ENCODE measurements around the gene MPC1. TPM values are rescaled to one million over a fixed set of nuclear protein-coding genes. Genes with fewer than 3 reads are reported as not detected.

The MPC1 gene
- total RNA-seq, 1 donor from 2014 or later, result 23.8 TPM

DNA sequence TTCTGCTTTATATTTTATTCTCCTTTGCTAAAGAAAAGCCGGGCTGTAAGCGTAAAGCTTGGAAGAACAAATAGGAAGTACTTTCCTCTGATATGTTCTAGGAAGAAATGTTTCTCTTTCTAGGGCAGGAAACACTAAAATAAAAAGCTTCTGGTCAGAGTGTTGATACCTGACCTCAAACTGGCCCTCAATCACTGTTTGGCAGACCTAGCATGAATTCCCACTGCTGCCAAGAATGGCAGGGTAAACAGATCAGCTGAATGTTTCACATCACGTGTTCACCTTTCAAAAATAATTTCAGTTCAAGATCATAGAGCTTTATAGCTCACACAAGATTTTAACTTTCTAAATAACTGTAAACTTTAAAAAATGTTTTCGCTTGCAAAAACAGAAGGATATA is 2.9 kb downstream of the MPC1 start:
- H3K9me3 ChIP-seq, result no peaks in the 10 kb centered on the region
- H3K4me1 ChIP-seq, result peaks cover 0 to 18% of the 10 kb centered on the region in 2 donors
- H3K27ac ChIP-seq, result peak overlapping the region; percentile 3 to 62
- TF ChIP-seq, protein P1, sequence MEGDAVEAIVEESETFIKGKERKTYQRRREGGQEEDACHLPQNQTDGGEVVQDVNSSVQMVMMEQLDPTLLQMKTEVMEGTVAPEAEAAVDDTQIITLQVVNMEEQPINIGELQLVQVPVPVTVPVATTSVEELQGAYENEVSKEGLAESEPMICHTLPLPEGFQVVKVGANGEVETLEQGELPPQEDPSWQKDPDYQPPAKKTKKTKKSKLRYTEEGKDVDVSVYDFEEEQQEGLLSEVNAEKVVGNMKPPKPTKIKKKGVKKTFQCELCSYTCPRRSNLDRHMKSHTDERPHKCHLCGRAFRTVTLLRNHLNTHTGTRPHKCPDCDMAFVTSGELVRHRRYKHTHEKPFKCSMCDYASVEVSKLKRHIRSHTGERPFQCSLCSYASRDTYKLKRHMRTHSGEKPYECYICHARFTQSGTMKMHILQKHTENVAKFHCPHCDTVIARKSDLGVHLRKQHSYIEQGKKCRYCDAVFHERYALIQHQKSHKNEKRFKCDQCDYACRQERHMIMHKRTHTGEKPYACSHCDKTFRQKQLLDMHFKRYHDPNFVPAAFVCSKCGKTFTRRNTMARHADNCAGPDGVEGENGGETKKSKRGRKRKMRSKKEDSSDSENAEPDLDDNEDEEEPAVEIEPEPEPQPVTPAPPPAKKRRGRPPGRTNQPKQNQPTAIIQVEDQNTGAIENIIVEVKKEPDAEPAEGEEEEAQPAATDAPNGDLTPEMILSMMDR (IDR thresholded peaks at IDR 0.05), result no peak
- H3K4me3 ChIP-seq, result peak overlapping the region in 1 of 2 donors; percentile 19
- intact Hi-C loops (cut with DNase I), result loop anchor here (10.0 kb wide), 2 partner anchors 375 to 575 kb away; partner anchors contain the start of gene RNASET2
- no peaks in the 10 kb centered on the region for H3K27me3 ChIP-seq
- H3K36me3 ChIP-seq, result no peaks in the 10 kb centered on the region
- no peak for DNase-seq (ENCODE audit: low spot score in 2 of 2)

DNA sequence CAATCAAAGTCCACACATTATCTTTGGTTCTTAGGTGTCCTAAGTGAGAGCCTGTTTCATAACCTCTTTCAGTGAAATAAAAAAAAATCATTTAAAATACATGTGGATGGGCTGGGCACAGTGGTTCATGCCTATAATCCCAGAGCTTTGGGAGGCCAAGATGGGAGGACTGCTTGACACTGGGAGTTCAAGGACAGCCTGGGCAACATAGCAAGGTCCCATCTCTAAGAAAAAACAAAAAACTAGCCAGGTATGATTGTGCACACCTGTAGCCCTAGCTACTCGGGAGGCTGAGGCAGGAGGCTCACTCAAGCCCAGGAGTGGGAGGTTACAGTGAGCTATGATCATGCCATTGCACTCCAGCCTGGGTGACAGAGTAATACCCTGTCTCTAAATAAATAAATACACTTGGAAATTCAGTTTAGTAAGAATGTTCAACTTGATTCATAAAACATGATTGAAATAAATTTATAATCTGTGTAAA is 3.6 kb downstream of the MPC1 start:
- intact Hi-C loops (cut with DNase I), result no loop called here
- TF ChIP-seq, protein P1 (IDR thresholded peaks at IDR 0.05), result no peak
- no peaks in the 10 kb centered on the region for H3K36me3 ChIP-seq
- H3K4me1 ChIP-seq, result peaks cover 0 to 18% of the 10 kb centered on the region in 2 donors
- H3K27ac ChIP-seq, result peak overlapping the region; percentile 3 to 62
- no peak for DNase-seq (ENCODE audit: low spot score in 2 of 2)
- no peak overlapping the region for H3K4me3 ChIP-seq
- H3K9me3 ChIP-seq, result no peaks in the 10 kb centered on the region
- no peaks in the 10 kb centered on the region for H3K27me3 ChIP-seq

DNA sequence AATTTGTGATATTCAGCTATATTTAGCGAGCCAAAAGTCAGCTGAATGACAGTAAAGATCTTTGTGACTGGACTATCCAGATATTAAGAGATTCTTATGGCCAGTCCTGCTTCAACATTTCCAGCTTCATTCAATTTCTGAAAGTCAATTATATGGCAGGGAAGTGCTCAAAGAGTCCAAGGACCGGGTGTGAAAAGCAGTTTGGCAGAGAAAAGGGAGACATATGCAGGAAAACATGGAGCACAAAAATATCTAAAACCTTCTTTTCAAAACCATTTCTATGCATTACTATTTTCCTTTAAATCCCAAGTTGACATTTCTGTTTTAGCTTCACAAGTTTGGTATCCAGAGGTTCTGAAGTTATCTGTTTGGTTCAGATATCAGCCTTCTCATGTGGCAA is 5.0 kb downstream of the MPC1 start:
- Histone ChIP-seq H3K9me3 (no peaks in the 10 kb centered on the region), H3K4me3 (no peak overlapping the region), H3K27me3 (no peaks in the 10 kb centered on the region), H3K4me1 (peaks cover 0 to 18% of the 10 kb centered on the region in 2 donors), H3K27ac (no peak overlapping the region), H3K36me3 (no peaks in the 10 kb centered on the region)
- no peak for DNase-seq (ENCODE audit: low spot score in 2 of 2)
- TF ChIP-seq, protein P1 (IDR thresholded peaks at IDR 0.05), result no peak
- intact Hi-C loops (cut with DNase I), result no loop called here

DNA sequence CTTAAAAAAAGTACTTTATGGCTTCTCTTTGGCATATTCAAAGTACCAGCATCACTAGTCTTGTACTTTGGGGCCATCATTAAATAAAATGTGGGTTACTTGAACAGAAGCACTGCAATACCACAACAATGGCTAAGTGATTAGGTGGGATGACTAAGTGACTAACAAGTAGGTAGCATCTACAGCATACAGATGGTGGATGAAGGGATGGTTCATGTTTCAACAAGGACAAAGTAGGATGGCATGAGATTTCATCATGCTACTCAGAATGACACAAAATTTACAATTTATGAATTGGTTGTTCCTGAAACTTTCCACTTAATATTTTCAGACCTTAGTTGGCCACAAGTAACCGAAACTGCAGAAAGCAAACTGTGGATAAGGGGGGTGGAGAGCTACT is 7.7 kb downstream of the MPC1 start:
- H3K36me3 ChIP-seq, result no peaks in the 10 kb centered on the region
- H3K4me1 ChIP-seq, result peaks cover 0 to 6% of the 10 kb centered on the region in 2 donors
- no peaks in the 10 kb centered on the region for H3K27me3 ChIP-seq
- no peak for DNase-seq (ENCODE audit: low spot score in 2 of 2)
- no peaks in the 10 kb centered on the region for H3K9me3 ChIP-seq
- TF ChIP-seq, protein P1 (IDR thresholded peaks at IDR 0.05), result no peak
- intact Hi-C loops (cut with DNase I), result no loop called here
- no peak overlapping the region for H3K4me3 ChIP-seq
- no peak overlapping the region for H3K27ac ChIP-seq

DNA sequence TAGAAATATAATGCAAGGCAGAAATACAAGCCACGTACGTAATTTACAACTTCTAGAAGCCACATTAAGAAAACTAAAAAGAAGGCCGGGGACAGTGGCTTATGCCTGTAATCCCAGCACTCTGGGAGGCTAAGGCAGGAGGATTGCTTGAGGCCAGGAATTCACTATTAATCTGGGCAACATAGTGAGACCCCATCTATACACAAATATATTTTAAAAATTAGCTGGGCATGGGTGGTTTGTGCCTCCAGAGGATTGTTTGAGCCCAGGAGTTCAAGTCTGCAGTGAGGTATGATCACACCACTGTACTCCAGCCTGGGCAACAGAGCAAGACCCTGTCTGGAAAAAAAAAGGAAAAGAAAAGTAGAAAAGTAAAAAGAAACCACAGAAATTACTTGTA is 12.3 kb downstream of the MPC1 start:
- Histone ChIP-seq H3K4me1 (peaks cover 0 to 5% of the 10 kb centered on the region in 2 donors), H3K27me3 (no peaks in the 10 kb centered on the region), H3K9me3 (no peaks in the 10 kb centered on the region), H3K27ac (no peak overlapping the region), H3K36me3 (peaks cover 4 to 5% of the 10 kb centered on the region in 2 donors), H3K4me3 (no peak overlapping the region)
- TF ChIP-seq, protein P1 (IDR thresholded peaks at IDR 0.05), result no peak
- intact Hi-C loops (cut with DNase I), result no loop called here
- no peak for DNase-seq (ENCODE audit: low spot score in 2 of 2)

DNA sequence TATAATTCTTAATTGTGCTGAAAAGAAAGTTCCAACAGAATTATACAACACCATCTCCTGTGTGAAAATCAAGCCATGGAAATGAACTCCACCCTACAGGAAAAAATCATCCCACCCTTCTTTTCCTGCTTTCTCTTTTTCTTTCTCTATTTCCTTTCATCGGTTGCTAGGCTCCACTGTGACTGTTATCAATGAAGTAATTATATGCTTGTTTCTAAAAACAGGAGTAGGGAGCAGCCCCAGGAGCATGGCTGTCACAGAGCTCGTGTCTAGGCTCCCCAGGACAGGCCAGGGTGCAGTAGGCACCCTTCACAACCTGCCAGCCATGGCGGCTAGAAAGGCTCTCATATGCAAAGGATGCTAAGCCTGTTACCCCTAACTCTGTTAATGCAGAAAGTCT is 13.0 kb downstream of the MPC1 start:
- intact Hi-C loops (cut with DNase I), result no loop called here
- TF ChIP-seq, protein P1 (IDR thresholded peaks at IDR 0.05), result no peak
- no peak for DNase-seq (ENCODE audit: low spot score in 2 of 2)
- Histone ChIP-seq H3K36me3 (peaks cover 4 to 5% of the 10 kb centered on the region in 2 donors), H3K27ac (no peak overlapping the region), H3K27me3 (no peaks in the 10 kb centered on the region), H3K9me3 (no peaks in the 10 kb centered on the region), H3K4me1 (peaks cover 0 to 6% of the 10 kb centered on the region in 2 donors), H3K4me3 (no peak overlapping the region)

Data from ascending aorta (tissue), 2 donors.